ENCODE data around the gene CRYZL1.

CRYZL1 gene

GRCh38 chr21:33558777-33559421 is 82.6 kb downstream of the CRYZL1 start:
- DNase-seq, result no peak

- DNase-seq, result no peak
Measured at GRCh38 chr21:33557447-33557846, 84.1 kb downstream of the CRYZL1 start.

GRCh38 chr21:33554982-33555344 is 86.6 kb downstream of the CRYZL1 start:
- DNase-seq, result no peak

- no peak for DNase-seq
Measured at GRCh38 chr21:33554236-33554981, 87.1 kb downstream of the CRYZL1 start.

- no peak for DNase-seq
Measured at GRCh38 chr21:33552999-33553598, 88.4 kb downstream of the CRYZL1 start.

- no peak for DNase-seq
Measured at GRCh38 chr21:33552093-33552998, 89.2 kb downstream of the CRYZL1 start.

GRCh38 chr21:33551664-33552063 is 89.9 kb downstream of the CRYZL1 start:
- no peak for DNase-seq

GRCh38 chr21:33550772-33551660 is 90.5 kb downstream of the CRYZL1 start:
- DNase-seq, result no peak

GRCh38 chr21:33549848-33550771 is 91.4 kb downstream of the CRYZL1 start:
- no peak for DNase-seq

GRCh38 chr21:33546086-33546485 is 95.5 kb downstream of the CRYZL1 start:
- DNase-seq, result no peak

- DNase-seq, result no peak
Measured at GRCh38 chr21:33544451-33545195, 96.9 kb downstream of the CRYZL1 start.

GRCh38 chr21:33543505-33544129 is 97.9 kb downstream of the CRYZL1 start:
- no peak for DNase-seq

- DNase-seq, result peak; percentile 99
Measured at GRCh38 chr21:33542640-33543504, 98.7 kb downstream of the CRYZL1 start, which contains the start of gene SON. TSS of gene SON (plus strand) at chr21:33543038. CDS start at chr21:33543093, 55 bp downstream.

GRCh38 chr21:33541756-33542639 is 99.5 kb downstream of the CRYZL1 start, which contains the start of gene GART:
TSS of gene GART (minus strand) at chr21:33542117. CDS start at chr21:33539315, 2,802 bp downstream.
- DNase-seq, result peak; percentile 81

- DNase-seq, result peak; percentile 13
Measured at GRCh38 chr21:33541105-33541711, 100.3 kb downstream of the CRYZL1 start.

- DNase-seq, result no peak
Measured at GRCh38 chr21:33540711-33541104, 100.8 kb downstream of the CRYZL1 start.

- no peak for DNase-seq
Measured at GRCh38 chr21:33539616-33540015, 101.9 kb downstream of the CRYZL1 start.
